Endothelial cell (in vitro differentiated cells): ENCODE results near the gene UBALD2. TPM values are rescaled to one million over a fixed set of nuclear protein-coding genes. Genes with fewer than 3 reads are reported as not detected.
"Not testable (repeated sequence)": the region's sequence is repeated elsewhere in the genome, so short reads cannot be mapped to it uniquely, and the experiment has no call there.

Experiments
- DNase-seq: peaks from one replicate; pipeline ENCODE4 v3.0.0; 2021; ENCODE audit warnings: low spot score
- H3K27ac Mint-ChIP-seq: one replicate; pipeline ENCODE4 v1.8.0; 2021; ENCODE audit warnings: mixed read lengths, inconsistent platforms; ENCODE audit not compliant: unreplicated experiment
- H3K27me3 Mint-ChIP-seq: one replicate; pipeline ENCODE4 v1.8.0; 2021; ENCODE audit warnings: mild to moderate bottlenecking, moderate library complexity, mixed read lengths, inconsistent platforms; ENCODE audit not compliant: unreplicated experiment
- H3K36me3 Mint-ChIP-seq: one replicate; pipeline ENCODE4 v1.8.0; 2021; ENCODE audit warnings: mild to moderate bottlenecking, low read depth, mixed read lengths, inconsistent platforms; ENCODE audit not compliant: unreplicated experiment
- H3K4me1 Mint-ChIP-seq: one replicate; pipeline ENCODE4 v1.8.0; 2021; ENCODE audit warnings: mild to moderate bottlenecking, mixed read lengths, inconsistent platforms; ENCODE audit not compliant: unreplicated experiment
- H3K4me3 Mint-ChIP-seq: one replicate; pipeline ENCODE4 v1.8.0; 2021; ENCODE audit warnings: mild to moderate bottlenecking, mixed read lengths, inconsistent platforms; ENCODE audit not compliant: unreplicated experiment
- H3K9me3 Mint-ChIP-seq: one replicate; pipeline ENCODE4 v1.8.0; 2021; ENCODE audit warnings: mixed read lengths, inconsistent platforms; ENCODE audit not compliant: unreplicated experiment
- total RNA-seq: library from RNA; stranded (reverse); fragmentation: NEBNext Ultra II Directional; extraction: Animal tissue kit (Norgen Biotek cat#: 25700); gene quantifications from one replicate; pipeline ENCODE4 v1.2.1, GENCODE V29; 2021; ENCODE audit not compliant: unreplicated experiment
- TF ChIP-seq, protein P1 (sequence below): fragments of 200-600 bp; sonication (generic); IDR thresholded peaks from one replicate; pipeline ENCODE4 v1.5.0; 2021; ENCODE audit warnings: antibody characterized with exemption; ENCODE audit not compliant: unreplicated experiment

The UBALD2 gene
- total RNA-seq, 1 donor from 2014 or later, result 90.4 TPM

DNA sequence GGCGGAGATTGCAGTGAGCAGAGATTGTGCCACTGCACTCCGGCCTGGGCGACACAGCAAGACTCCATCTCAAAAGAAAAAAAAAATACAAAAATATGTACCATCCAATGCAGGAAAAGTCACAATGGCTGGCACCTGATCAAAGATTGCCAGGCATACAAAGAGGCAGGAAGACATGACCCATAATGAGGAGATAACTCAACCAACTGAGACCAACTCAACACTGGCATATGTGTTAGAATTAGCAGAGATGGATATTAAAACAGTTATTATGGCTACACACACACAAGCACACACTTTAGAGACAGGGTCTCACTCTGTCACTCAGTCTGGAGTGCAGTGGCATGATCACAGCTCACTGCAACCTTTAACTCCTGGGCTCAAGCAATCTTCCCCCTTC lies 32.3 kb downstream of the UBALD2 start:
- no peak overlapping the region for H3K27ac Mint-ChIP-seq

GRCh38 chr17:76304226-76305134 lies 39.3 kb downstream of the UBALD2 start:
- no peaks in the 10 kb centered on the region for H3K9me3 Mint-ChIP-seq
- DNase-seq, result no peak
- TF ChIP-seq, protein P1, sequence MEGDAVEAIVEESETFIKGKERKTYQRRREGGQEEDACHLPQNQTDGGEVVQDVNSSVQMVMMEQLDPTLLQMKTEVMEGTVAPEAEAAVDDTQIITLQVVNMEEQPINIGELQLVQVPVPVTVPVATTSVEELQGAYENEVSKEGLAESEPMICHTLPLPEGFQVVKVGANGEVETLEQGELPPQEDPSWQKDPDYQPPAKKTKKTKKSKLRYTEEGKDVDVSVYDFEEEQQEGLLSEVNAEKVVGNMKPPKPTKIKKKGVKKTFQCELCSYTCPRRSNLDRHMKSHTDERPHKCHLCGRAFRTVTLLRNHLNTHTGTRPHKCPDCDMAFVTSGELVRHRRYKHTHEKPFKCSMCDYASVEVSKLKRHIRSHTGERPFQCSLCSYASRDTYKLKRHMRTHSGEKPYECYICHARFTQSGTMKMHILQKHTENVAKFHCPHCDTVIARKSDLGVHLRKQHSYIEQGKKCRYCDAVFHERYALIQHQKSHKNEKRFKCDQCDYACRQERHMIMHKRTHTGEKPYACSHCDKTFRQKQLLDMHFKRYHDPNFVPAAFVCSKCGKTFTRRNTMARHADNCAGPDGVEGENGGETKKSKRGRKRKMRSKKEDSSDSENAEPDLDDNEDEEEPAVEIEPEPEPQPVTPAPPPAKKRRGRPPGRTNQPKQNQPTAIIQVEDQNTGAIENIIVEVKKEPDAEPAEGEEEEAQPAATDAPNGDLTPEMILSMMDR, result no peak
- peaks cover 4% of the 10 kb centered on the region for H3K27me3 Mint-ChIP-seq
- H3K4me3 Mint-ChIP-seq, result no peak overlapping the region
- H3K4me1 Mint-ChIP-seq, result peaks cover 2% of the 10 kb centered on the region
- no peak overlapping the region for H3K27ac Mint-ChIP-seq
- peaks cover 4% of the 10 kb centered on the region for H3K36me3 Mint-ChIP-seq

More for the DNA sequence above, 32.3 kb downstream of the UBALD2 start:
- Mint-ChIP-seq H3K27me3 (peaks cover 3% of the 10 kb centered on the region), H3K9me3 (no peaks in the 10 kb centered on the region), H3K4me1 (peaks cover 3% of the 10 kb centered on the region), H3K36me3 (peaks cover 15% of the 10 kb centered on the region), H3K4me3 (no peak overlapping the region)
- TF ChIP-seq, protein P1, result no peak
- DNase-seq, result no peak

DNA sequence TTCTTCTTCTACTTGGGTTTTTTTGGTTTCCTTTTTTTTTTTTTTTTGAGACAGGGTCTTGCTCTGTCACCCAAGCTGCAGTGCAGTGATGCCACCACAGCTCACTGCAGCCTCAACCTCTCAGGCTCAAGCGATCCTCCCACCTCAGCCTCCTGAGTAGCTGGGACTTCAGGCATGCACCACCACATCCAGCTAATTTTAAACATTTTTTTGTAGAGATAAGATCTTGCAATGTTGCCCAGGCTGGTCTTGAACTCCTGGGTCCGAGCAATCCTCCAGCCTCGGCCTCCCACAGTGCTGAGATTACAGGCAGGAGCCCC lies 39.9 kb downstream of the UBALD2 start:
- H3K27me3 Mint-ChIP-seq, H3K27ac Mint-ChIP-seq, DNase-seq, H3K4me3 Mint-ChIP-seq, H3K4me1 Mint-ChIP-seq, H3K36me3 Mint-ChIP-seq, H3K9me3 Mint-ChIP-seq: not testable (repeated sequence)

- H3K4me3 Mint-ChIP-seq, result no peak overlapping the region
- peaks cover 4% of the 10 kb centered on the region for H3K27me3 Mint-ChIP-seq
- no peak for DNase-seq
- no peaks in the 10 kb centered on the region for H3K9me3 Mint-ChIP-seq
- peaks cover 6% of the 10 kb centered on the region for H3K4me1 Mint-ChIP-seq
- no peak overlapping the region for H3K27ac Mint-ChIP-seq
- peaks cover 17% of the 10 kb centered on the region for H3K36me3 Mint-ChIP-seq
- TF ChIP-seq, protein P1, result no peak
Observed at GRCh38 chr17:76307299-76307965, 42.3 kb downstream of the UBALD2 start.

DNA sequence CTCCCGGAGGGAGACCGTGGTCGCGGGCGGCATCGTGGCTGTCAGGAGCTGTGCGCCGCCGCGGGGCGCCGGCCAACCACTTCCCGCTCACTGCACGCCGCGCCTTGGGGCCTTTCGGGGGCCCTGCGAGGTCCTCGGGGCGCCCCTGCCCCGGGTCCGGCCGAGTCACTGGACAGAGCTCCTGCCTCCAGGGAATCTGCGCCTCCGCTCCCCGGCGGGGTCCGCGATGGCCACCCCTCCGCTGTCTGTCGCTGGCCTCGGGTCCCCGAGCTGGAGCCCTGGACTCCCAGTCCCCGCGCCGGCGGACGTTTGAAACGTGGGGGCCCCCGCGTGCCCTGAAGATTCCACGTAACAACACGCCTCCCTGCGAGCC lies 42.8 kb downstream of the UBALD2 start, which contains the start of gene QRICH2:
TSS of gene QRICH2 (minus strand) at position 311 of the 373 bp plus-strand sequence. CDS start at position 33, 278 bp downstream.
- Mint-ChIP-seq H3K27me3 (peaks cover 4% of the 10 kb centered on the region), H3K36me3 (peaks cover 20% of the 10 kb centered on the region), H3K9me3 (no peaks in the 10 kb centered on the region), H3K4me1 (peaks cover 10% of the 10 kb centered on the region), H3K27ac (no peak within 1 kb of the TSS), H3K4me3 (no peak within 1 kb of the TSS)
- DNase-seq, result no peak
- TF ChIP-seq, protein P1, result no peak
